H54 (cell line): Measurements from ENCODE around the gene ADAMTS8.

ENCODE experiments used
- DNase-seq: peaks from one replicate; pipeline ENCODE4 v3.0.0; 2011; ENCODE audit warnings: low spot score, mixed read lengths; ENCODE audit not compliant: insufficient read length
- FAIRE-seq: peaks from 3 replicates; lab custom pipeline; 2011; peaks lifted over from hg19 to GRCh38; lab: Jason Lieb, UNC
- POLR2A ChIP-seq: IDR thresholded peaks from 2 replicates; pipeline ENCODE4 v1.6.1; 2011; ENCODE audit warnings: low read depth, mild to moderate bottlenecking, low read length

ADAMTS8 gene

GRCh38 chr11:130411223-130411622 lies 17.2 kb downstream of the ADAMTS8 start:
- no peak for DNase-seq
- FAIRE-seq, result no peak

DNA sequence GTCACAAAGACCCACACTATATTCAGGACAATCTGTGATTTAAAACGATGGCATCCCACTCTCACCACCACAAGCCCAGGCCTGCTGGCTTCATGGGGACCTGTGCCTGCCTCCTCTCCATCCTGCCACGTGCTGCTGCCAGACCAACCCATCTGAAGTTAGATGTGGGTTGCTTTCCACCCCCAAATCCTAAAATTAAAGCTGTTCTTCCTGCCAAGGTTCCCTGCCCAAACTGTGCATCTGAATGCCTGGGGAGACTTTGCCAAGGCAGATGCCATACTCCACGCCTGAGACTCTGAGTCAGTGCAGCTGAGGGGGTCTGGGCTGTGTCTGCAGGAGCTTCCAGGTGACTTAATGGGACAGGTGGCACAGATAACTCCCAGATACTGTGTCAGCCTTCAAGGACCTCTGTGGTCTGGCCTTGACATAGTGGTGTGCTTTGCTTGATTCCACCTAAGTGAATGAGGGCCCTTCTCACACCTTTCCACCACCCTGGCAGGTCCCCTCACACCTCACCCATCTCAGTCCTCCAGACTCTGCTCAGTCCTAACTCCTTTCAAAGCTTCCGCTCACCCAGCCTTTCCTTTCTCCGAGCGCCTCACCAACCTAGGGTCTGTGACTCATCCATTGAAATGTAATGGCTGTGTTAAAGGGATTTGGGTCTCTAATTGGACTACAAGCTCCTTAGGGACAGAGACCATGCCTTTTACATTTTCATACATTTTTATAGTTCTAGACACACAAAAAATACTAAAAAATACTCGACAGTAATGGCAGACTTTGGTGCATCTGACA lies 18.6 kb downstream of the ADAMTS8 start:
- no peak for TF ChIP-seq POLR2A
- FAIRE-seq (no peak), DNase-seq (no peak)

More at GRCh38 chr11:130411223-130411622, 17.2 kb downstream of the ADAMTS8 start:
- no peak for TF ChIP-seq POLR2A

DNA sequence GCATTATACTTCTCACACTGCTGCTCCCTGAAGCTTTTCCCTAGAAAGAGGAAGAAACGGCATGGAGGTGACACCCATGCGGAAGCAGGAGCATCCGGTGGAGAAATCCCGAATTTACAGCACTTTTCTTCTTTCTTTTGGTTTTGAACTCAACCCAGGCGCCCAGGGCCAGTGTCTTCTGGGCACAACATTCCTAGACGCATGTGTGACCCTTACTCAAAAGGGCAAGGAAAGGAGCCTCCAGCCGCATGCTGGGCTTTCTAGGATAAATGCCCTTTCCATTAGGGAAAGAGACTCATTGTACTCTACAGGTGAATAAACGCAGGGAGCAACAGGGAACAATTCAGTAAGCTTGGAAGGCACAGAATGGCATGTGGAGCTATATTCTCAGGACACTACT lies 19.5 kb downstream of the ADAMTS8 start:
- FAIRE-seq (no peak), DNase-seq (no peak)
- TF ChIP-seq POLR2A, result no peak

GRCh38 chr11:130408401-130408890 lies 20.0 kb downstream of the ADAMTS8 start:
- FAIRE-seq (no peak), DNase-seq (no peak)
- TF ChIP-seq POLR2A, result no peak

GRCh38 chr11:130407978-130408377 lies 20.4 kb downstream of the ADAMTS8 start:
- peak; percentile 52 for DNase-seq

GRCh38 chr11:130405428-130405827 lies 23.0 kb downstream of the ADAMTS8 start:
- FAIRE-seq (no peak), DNase-seq (no peak)
- no peak for TF ChIP-seq POLR2A

More at GRCh38 chr11:130407978-130408377, 20.4 kb downstream of the ADAMTS8 start:
- FAIRE-seq, result no peak
- TF ChIP-seq POLR2A, result no peak

- FAIRE-seq (no peak), DNase-seq (no peak)
- no peak for TF ChIP-seq POLR2A
Observed at GRCh38 chr11:130404727-130405126, 23.7 kb downstream of the ADAMTS8 start.

DNA sequence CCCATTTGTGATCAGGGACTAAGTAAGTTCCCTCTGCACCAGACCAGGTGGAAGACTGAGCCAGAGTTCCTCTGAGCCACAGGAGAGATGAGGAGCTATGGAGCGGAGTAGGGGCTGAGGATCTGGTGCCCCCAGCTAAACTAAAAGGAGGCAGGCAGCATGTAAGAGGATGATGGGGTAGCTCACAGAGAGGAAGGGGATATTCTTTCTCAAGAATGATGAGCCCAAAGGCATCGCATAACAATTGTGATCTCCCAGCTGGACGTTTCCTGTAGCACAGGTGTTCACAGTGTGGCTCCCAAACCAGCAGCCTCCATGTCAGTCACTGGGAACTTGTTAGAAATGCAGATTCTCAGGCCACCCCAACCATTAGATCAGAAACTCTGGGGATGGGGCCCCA lies 24.4 kb downstream of the ADAMTS8 start:
- FAIRE-seq (no peak), DNase-seq (no peak)
- no peak for TF ChIP-seq POLR2A

- no peak for TF ChIP-seq POLR2A
- peak; percentile 49 for DNase-seq
- FAIRE-seq, result peak; percentile 62
Observed at GRCh38 chr11:130403271-130403804, 25.1 kb downstream of the ADAMTS8 start.

DNA sequence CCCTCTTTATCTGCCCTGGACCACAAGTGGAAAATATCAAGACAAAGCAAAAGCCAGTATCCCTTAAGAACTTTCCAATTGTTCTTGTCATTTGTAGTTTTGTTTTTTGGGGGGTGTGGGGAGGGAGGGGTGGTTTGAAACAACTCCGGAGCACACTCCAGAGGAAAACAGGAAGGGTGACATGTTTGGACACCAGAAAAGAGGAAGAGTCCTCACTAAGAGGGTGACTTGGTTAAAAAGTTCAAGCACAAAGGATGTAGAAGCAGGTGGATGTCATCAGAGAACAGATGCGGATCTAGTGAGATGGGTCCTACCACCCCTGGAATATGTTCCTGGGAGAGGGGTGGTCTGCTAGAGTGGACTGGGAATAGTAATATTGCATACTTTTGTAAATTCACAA lies 25.8 kb downstream of the ADAMTS8 start:
- FAIRE-seq, result no peak
- TF ChIP-seq POLR2A, result no peak
- DNase-seq, result no peak

DNA sequence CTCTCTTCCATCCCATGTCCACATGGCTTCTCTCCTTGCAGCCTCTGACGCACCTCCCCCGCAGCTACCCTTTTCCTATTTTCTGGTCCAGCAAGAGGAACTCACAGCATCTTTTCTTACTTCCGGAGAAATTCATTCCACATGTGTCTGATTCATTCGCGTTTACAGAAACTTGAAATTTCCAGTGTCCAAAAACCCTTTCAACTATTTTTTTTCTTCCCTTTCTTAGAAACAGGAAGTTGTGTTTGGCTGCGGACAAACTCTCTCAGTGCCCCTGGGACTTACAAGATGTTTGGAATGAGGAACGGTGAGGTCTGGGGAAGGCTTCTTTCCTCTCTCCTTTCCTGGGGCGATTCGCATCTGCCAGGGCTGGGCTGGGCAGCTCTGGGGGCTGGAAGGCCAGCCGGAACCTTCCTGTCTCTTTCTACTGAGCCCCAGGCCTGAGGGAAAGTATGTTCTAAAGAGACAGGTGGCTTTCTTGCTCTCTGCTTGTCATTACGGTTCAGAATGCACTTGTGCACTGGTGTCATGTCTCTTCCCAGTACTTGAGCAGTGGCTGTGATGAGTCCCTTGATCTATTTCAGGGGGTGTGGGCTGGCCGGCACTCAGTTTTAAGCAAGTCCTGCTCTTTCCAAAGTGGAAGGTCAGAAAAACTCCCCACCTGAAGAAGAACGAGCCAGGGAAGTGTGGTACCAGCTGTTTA lies 27.5 kb downstream of the ADAMTS8 start:
- DNase-seq (no peak), FAIRE-seq (no peak)
- no peak for TF ChIP-seq POLR2A

- no peak for DNase-seq
- no peak for FAIRE-seq
- no peak for TF ChIP-seq POLR2A
Observed at GRCh38 chr11:130399196-130399595, 29.2 kb downstream of the ADAMTS8 start.

DNA sequence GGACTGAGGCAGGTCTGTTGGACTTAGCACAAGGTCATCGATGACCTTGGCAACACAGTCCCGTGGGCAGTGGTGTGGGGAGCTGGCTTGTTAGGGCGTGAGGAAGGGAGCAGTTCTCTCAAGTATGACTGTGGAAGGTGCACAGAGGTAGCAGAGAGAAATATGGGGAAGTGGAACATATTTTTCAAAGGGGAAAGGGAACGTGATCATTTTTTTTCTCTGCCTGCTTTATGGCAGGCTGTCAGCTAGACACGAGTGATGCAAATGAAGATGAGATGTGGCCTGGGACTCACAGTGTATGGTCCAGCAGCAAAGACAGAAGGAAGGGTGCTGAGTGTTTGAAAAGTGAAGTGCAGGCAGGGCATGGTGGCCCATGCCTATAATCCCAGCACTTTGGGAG lies 30.6 kb downstream of the ADAMTS8 start:
- DNase-seq (no peak), FAIRE-seq (no peak)
- no peak for TF ChIP-seq POLR2A

- FAIRE-seq (no peak), DNase-seq (no peak)
- TF ChIP-seq POLR2A, result no peak
Observed at GRCh38 chr11:130396965-130397364, 31.4 kb downstream of the ADAMTS8 start.
